BE2C (cell line): ENCODE data around the gene KHDRBS1.
"Not testable (repeated sequence)": the region's sequence is repeated elsewhere in the genome, so short reads cannot be mapped to it uniquely, and the experiment has no call there.

Experiments
- DNase-seq: peaks from one replicate; pipeline ENCODE4 v3.0.0-alpha.2; 2020
- H3K27me3 ChIP-seq: fragments of 250-450 bp; sonication (Bioruptor Pico); 2 replicates; pipeline ENCODE4 v1.5.1; 2020; ENCODE audit warnings: mild to moderate bottlenecking
- H3K36me3 ChIP-seq: fragments of 250-450 bp; sonication (Bioruptor Pico); 2 replicates; pipeline ENCODE4 v1.5.1; 2020; ENCODE audit warnings: mild to moderate bottlenecking
- H3K4me1 ChIP-seq: fragments of 250-450 bp; sonication (Bioruptor Pico); 2 replicates; pipeline ENCODE4 v1.5.1; 2020
- H3K4me3 ChIP-seq: 2 replicates; pipeline ENCODE4 v1.5.1; 2011; ENCODE audit warnings: low read depth, low read length
- H3K9me3 ChIP-seq: fragments of 250-450 bp; sonication (Bioruptor Pico); 2 replicates; pipeline ENCODE4 v1.5.1; 2020
- TF ChIP-seq, protein P1 (sequence below): IDR thresholded peaks from 2 replicates; pipeline ENCODE4 v1.5.1; 2012; ENCODE audit warnings: mild to moderate bottlenecking, low read depth, low read length

KHDRBS1 gene

DNA sequence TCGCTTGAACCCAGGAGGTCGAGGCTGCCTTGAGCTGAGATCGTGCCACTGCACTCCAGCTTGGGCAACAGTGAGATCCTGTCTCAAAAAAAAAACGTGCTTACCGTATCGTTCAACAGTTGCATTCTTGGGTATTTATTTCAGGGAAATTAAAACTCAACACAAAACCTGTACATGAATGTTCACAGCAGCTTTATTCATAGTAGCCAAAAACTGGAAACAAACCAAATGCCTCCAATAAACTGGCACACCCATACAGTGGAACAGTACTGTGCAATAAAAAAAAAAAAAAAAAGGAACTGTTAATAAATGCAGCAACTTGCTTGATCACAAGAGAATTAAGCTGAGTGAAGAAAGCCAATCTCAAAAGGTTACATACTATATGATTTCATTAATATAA is 6.7 kb downstream of the KHDRBS1 start:
- no peaks in the 10 kb centered on the region for H3K4me1 ChIP-seq
- H3K36me3 ChIP-seq = peaks cover 7% of the 10 kb centered on the region; the same call in 1 of the 2 replicates
- H3K4me3 ChIP-seq = no peak overlapping the region
- no peaks in the 10 kb centered on the region for H3K9me3 ChIP-seq
- no peaks in the 10 kb centered on the region for H3K27me3 ChIP-seq
- DNase-seq = no peak
- TF ChIP-seq, protein P1, sequence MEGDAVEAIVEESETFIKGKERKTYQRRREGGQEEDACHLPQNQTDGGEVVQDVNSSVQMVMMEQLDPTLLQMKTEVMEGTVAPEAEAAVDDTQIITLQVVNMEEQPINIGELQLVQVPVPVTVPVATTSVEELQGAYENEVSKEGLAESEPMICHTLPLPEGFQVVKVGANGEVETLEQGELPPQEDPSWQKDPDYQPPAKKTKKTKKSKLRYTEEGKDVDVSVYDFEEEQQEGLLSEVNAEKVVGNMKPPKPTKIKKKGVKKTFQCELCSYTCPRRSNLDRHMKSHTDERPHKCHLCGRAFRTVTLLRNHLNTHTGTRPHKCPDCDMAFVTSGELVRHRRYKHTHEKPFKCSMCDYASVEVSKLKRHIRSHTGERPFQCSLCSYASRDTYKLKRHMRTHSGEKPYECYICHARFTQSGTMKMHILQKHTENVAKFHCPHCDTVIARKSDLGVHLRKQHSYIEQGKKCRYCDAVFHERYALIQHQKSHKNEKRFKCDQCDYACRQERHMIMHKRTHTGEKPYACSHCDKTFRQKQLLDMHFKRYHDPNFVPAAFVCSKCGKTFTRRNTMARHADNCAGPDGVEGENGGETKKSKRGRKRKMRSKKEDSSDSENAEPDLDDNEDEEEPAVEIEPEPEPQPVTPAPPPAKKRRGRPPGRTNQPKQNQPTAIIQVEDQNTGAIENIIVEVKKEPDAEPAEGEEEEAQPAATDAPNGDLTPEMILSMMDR = no peak

DNA sequence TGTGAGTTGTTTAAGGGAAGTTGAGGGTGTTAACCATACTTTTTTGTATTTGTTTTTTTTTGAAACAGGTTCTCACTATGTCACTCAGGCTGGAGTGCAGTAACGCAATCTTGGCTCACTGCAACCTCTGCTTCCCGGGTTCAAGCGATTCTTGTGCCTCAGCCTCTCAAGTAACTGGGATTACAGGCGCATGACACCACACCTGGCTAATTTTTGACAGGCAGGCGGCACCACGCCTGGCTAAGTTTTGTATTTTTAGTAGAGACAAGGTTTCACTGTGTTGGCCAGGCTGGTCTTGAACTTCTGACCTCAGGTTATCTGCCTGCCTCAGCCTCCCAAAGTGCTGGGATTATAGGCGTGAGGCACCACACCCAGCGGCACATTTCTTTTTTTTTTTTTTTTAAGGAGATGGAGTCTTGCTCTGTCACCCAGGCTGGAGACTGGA is 7.9 kb downstream of the KHDRBS1 start:
- H3K27me3 ChIP-seq, H3K36me3 ChIP-seq, H3K4me1 ChIP-seq, H3K4me3 ChIP-seq, H3K9me3 ChIP-seq, DNase-seq: not testable (repeated sequence)

- H3K36me3 ChIP-seq = peaks cover 7% of the 10 kb centered on the region; the same call in 1 of the 2 replicates
- TF ChIP-seq, protein P1 = no peak
- H3K27me3 ChIP-seq = no peaks in the 10 kb centered on the region
- no peak overlapping the region for H3K4me3 ChIP-seq
- no peaks in the 10 kb centered on the region for H3K4me1 ChIP-seq
- no peak for DNase-seq
- no peaks in the 10 kb centered on the region for H3K9me3 ChIP-seq
Observed at GRCh38 chr1:32023351-32023750, 9.7 kb downstream of the KHDRBS1 start.

GRCh38 chr1:32025515-32025914 is 11.8 kb downstream of the KHDRBS1 start:
- no peaks in the 10 kb centered on the region for H3K4me1 ChIP-seq
- no peaks in the 10 kb centered on the region for H3K9me3 ChIP-seq
- H3K36me3 ChIP-seq = peaks cover 12% of the 10 kb centered on the region; the same call in 1 of the 2 replicates
- H3K4me3 ChIP-seq = no peak overlapping the region
- TF ChIP-seq, protein P1 = no peak
- no peak for DNase-seq
- no peaks in the 10 kb centered on the region for H3K27me3 ChIP-seq

GRCh38 chr1:32028746-32029145 is 15.1 kb downstream of the KHDRBS1 start:
- H3K36me3 ChIP-seq = peaks cover 18% of the 10 kb centered on the region
- H3K27me3 ChIP-seq = no peaks in the 10 kb centered on the region
- TF ChIP-seq, protein P1 = no peak
- H3K4me1 ChIP-seq = no peaks in the 10 kb centered on the region
- DNase-seq = no peak
- no peaks in the 10 kb centered on the region for H3K9me3 ChIP-seq
- H3K4me3 ChIP-seq = no peak overlapping the region

DNA sequence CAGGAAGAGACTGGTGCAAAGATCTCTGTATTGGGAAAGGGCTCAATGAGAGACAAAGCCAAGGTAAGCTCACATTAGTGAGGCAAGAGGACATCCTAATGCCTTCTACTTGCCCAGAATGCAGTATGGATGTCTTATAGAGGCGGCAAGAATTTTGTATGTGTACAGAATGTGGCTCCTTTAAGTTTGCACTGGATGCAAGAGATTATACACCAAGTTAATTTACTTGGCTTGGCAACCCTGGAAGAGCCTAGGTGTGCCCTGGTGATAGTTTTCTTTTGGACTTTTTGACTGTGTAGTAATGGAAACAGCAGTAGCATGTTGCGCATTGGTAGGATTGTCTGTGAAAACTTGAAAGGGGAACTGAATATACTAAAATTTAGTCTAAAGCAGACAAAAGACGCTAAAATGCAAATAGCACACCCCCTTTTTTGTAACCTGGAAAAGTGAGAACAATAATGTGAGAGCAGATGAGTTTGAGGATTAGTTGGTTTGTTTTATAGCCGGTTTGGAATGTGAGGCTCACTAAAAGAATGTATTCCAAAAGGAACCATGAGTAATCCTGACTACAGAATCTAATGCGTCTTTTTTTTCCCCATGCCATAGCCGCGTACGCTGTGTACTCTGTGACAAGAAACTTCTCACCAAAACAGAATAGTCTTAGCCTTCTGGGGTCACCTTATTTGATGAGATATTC is 18.1 kb downstream of the KHDRBS1 start:
- Histone ChIP-seq H3K9me3 (no peaks in the 10 kb centered on the region), H3K4me1 (no peaks in the 10 kb centered on the region), H3K36me3 (peaks cover 30% of the 10 kb centered on the region), H3K4me3 (no peak overlapping the region), H3K27me3 (no peaks in the 10 kb centered on the region)
- no peak for DNase-seq
- TF ChIP-seq, protein P1 = no peak

GRCh38 chr1:32032275-32032615 is 18.6 kb downstream of the KHDRBS1 start:
- H3K36me3 ChIP-seq = peaks cover 33% of the 10 kb centered on the region
- no peak for DNase-seq
- TF ChIP-seq, protein P1 = no peak
- no peaks in the 10 kb centered on the region for H3K9me3 ChIP-seq
- H3K27me3 ChIP-seq = no peaks in the 10 kb centered on the region
- no peak overlapping the region for H3K4me3 ChIP-seq
- H3K4me1 ChIP-seq = no peaks in the 10 kb centered on the region
